Measurements from ENCODE around the gene MPV17.
"Not testable (repeated sequence)": the region's sequence is repeated elsewhere in the genome, so short reads cannot be mapped to it uniquely, and the experiment has no call there.

MPV17 gene

DNA sequence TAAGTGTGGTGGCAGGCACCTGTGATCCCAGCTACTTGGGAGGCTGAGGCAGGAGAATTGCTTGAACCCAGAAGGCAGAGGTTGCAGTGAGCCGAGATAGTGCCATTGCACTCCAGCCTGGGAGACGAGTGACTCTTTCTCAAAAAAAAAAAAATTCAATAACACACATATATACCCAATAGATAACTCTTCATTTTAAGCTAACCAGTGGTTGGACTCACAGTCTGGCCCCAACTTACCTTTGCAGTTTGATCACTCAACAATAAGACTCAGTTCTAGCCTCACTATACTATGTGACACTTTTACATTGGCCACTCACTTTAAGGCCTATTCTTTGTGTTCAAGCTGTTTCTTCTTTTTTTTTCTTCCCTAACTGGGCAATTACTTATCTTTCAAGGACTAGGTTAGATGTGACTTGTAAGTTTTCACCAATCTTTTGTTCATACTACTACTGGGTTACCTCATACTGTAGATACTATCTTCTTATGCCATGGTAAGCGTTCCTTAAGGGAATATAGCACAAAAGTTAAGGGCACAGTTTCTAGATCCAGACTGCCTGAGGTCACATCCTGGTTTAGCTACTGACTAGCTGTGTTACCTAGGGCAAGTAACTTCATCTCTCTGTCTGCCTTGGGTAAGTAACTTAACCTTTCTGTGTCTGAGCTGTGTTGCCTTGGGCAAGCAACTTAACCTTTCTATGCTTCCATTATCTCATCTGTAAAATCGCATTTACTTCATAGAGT lies 40.0 kb upstream of the MPV17 start:
- H3K4me3 ChIP-seq (ENCODE audit: low read depth, low read length), result no peak overlapping the region
- TF ChIP-seq, protein P1, sequence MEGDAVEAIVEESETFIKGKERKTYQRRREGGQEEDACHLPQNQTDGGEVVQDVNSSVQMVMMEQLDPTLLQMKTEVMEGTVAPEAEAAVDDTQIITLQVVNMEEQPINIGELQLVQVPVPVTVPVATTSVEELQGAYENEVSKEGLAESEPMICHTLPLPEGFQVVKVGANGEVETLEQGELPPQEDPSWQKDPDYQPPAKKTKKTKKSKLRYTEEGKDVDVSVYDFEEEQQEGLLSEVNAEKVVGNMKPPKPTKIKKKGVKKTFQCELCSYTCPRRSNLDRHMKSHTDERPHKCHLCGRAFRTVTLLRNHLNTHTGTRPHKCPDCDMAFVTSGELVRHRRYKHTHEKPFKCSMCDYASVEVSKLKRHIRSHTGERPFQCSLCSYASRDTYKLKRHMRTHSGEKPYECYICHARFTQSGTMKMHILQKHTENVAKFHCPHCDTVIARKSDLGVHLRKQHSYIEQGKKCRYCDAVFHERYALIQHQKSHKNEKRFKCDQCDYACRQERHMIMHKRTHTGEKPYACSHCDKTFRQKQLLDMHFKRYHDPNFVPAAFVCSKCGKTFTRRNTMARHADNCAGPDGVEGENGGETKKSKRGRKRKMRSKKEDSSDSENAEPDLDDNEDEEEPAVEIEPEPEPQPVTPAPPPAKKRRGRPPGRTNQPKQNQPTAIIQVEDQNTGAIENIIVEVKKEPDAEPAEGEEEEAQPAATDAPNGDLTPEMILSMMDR (IDR thresholded peaks at IDR 0.05; ENCODE audit: borderline replicate concordance, insufficient read depth, low read depth, low read length), result no peak

DNA sequence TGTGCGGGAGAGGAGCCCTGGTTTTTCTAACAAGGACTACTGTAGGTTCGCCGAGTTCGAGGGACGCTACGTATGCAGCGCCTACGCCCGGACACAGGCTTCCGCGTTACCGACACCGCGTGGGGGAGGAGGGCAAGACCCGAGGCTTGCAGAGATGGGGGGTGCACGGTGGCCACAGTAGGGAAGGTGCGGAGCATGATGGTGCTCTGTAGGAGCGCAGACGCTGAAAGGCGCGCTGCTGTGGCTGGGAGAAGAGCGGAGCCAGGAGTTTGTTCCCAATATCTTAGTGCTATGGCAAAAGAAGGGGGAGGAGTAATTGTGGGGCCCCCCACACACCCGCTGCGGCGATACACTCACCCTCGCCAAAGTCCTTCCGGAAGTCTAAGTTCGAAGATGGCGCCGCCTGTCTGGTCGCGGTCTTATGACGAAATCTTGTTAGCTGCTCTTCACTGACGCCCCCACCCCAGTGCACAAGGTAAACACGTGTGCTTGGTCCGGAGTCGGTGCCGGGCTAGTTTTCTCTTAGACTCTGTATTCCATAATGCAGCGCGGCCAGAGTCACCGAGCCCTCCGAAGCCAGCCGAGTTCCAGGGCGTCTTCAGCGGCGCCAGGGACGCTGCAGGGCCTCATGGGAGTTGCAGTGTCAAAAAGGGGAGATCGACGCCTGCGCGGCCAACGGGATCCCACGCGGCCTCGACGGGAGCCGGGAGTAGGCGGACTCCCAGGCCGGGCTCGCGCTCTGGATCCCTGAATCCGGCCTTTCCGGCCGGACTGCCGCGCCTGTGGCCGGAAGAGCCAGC lies 33.7 kb upstream of the MPV17 start, which contains the start of gene GTF3C2:
Gene GTF3C2 (minus strand): TSS at position 383 of the 800 bp plus-strand sequence. CDS start 13,210 bp downstream, outside the sequence.
- H3K4me3 ChIP-seq (ENCODE audit: low read depth, low read length), result peak within 1 kb of the TSS; percentile 67
- TF ChIP-seq, protein P1 (IDR thresholded peaks at IDR 0.05; ENCODE audit: borderline replicate concordance, insufficient read depth, low read depth, low read length), result no peak

DNA sequence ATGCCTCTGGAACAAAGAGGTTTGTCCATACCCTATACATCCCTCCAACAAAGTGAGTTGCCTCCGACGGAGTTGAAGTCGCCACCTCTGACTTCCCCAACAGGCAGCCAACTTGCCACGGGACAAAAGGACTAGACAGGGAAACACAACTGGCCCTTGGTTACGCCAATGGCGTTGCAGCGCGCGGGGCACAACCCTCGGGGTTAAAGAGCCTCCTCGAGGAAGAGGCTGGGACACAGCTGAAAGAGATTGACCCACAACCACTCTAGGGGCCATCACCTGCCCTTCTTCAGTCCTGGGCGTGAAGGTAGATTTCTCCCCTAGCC lies 33.1 kb upstream of the MPV17 start:
- H3K4me3 ChIP-seq (ENCODE audit: low read depth, low read length), result peak overlapping the region; percentile 67
- TF ChIP-seq, protein P1 (IDR thresholded peaks at IDR 0.05; ENCODE audit: borderline replicate concordance, insufficient read depth, low read depth, low read length), result no peak

DNA sequence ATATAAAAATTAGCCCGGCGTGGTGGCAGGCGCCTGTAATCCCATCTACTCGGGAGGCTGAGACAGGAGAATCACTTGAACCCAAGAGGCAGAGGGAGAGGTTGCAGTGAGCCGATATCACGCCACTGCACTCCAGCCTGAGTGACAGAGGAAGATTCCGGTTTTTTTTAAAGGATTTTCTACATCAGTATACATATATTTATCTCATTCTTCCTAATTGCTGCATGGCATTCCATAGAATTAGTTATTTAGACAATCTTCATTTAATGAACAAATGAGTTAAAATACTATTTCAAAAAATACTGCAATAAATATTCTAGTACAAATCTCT lies 31.7 kb upstream of the MPV17 start:
- TF ChIP-seq, protein P1 (IDR thresholded peaks at IDR 0.05; ENCODE audit: borderline replicate concordance, insufficient read depth, low read depth, low read length), result no peak
- H3K4me3 ChIP-seq (ENCODE audit: low read depth, low read length), result no peak overlapping the region

DNA sequence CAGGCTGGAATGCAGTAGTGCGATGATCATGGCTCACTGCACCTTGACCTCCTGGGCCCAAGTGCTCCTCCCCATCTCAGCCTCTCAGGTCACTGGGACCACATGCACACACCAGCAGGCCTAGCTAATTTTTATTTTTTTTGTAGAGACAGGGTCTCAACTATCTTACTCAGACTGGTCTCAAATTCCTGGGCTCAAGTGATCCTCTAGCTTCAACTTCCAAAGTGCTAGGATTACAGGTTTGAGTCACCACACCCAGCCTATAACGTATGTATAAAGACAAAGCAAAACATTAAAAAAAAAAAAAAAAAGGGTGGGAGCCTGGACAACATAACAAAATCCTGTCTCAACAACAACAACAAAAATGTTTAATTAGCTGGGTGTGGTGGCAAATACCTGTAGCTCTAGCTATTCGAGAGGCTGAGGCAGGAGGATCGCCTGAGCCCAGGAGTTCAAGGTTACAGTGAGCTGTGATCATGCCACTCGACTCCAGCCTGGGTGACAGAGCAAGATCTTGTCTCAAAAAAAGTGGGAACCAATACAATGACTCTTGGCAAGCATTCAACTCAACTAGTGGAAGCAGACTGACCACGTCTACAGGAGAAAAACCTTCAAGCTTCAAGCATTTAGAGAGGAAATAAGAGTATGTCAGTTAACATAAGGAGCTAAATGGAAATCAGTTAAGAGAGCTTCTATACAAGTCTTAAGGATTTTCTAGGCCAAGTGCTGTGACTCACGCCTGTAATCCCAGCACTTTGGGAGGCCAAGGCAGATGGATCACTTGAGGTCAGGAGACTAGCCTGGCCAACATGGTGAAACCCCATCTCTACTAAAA lies 31.1 kb upstream of the MPV17 start:
- TF ChIP-seq, protein P1 (IDR thresholded peaks at IDR 0.05; ENCODE audit: borderline replicate concordance, insufficient read depth, low read depth, low read length), result no peak
- no peak overlapping the region for H3K4me3 ChIP-seq (ENCODE audit: low read depth, low read length)

DNA sequence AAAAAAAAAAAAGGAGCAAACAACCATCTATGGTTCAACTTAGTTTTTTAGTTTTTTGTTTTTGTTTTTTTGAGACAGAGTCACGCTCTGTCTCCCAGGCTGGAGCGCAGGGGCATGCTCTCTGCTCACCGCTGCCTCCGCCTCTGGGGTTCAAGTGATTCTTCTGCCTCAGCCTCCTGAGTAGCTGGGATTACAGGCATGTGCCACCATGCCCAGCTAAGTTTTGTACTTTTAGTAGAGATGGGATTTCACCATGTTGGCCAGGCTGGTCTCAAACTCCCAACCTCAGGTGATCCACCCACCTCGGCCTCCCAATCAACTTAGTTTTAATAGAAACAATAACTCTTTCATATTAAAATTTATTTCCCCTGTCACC lies 30.5 kb upstream of the MPV17 start:
- H3K4me3 ChIP-seq (ENCODE audit: low read depth, low read length), result not testable (repeated sequence)

DNA sequence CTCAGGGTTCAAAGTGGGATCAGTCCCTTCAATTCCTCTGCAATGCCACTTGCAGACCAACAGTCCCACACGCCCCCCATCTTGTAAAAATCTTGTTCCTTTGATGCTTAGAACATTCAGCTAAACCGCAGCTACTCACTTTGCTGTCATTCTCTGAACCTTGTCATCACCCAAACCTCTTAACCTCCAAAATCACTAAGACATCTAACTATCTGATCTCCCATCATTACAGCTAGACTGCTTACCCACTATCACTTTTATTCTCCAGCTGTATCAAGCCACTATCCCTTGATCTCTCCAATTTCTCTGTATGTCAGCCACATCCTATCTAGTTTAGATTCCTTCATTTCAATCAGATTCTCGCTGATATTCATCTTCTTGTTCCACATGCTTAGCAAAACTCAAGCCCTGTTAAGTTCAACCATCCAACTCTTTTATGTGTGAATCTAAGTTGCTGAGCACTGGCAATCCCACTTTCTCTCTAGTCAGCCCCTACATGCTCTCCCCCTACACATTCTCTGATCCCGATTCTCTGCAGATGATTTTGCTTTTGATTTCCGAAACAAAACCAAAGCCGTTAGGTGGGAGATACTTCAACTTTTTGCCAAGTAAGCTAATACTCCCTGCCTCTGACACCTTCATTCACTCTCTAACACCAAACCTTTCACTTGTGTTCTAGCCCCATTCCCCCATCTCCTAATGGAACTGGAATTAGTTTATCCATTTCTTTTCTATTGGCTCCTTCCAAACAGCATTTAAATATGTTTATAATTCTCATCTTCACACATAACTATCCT lies 29.1 kb upstream of the MPV17 start:
- TF ChIP-seq, protein P1 (IDR thresholded peaks at IDR 0.05; ENCODE audit: borderline replicate concordance, insufficient read depth, low read depth, low read length), result no peak
- no peak overlapping the region for H3K4me3 ChIP-seq (ENCODE audit: low read depth, low read length)

Data from GM12875 (cell line).